CD14-positive monocyte (primary cell): ENCODE measurements around the gene SLC28A1. TPM values are rescaled to one million over a fixed set of nuclear protein-coding genes. Genes with fewer than 3 reads are reported as not detected.

Experiments used
- DNase-seq, 3 donors: peaks; one replicate each; pipeline ENCODE4 v3.0.0-alpha.2; 2011 to 2022
- H2AFZ ChIP-seq: 2 replicates; pipeline ENCODE4 v1.6.0; 2012; ENCODE audit warnings: mild to moderate bottlenecking, low read depth, low read length, inconsistent platforms; ENCODE audit not compliant: insufficient read depth, poor library complexity, severe bottlenecking
- H3K27ac ChIP-seq, 2 donors: 1 replicate in 1 of 2; 2 replicates in 1 of 2; pipeline ENCODE4 v1.5.1; 2012 to 2013; ENCODE audit warnings: low read length in 2 of 2, control low read depth in 1 of 2, inconsistent platforms in 1 of 2, low read depth in 1 of 2, mild to moderate bottlenecking in 1 of 2
- H3K27me3 ChIP-seq, 2 donors: one replicate each; pipeline versions ENCODE4 v1.6.0 to v1.6.1; 2011 to 2013; ENCODE audit warnings: low read length in 2 of 2; ENCODE audit not compliant: control insufficient read depth in 2 of 2, insufficient read depth in 2 of 2
- H3K36me3 ChIP-seq, 2 donors: replicated peaks in 1 of 2; 1 replicate in 1 of 2; 2 replicates in 1 of 2; pipeline versions ENCODE4 v1.5.1 to v1.6.1; 2012 to 2013; ENCODE audit warnings: low read length in 2 of 2, control low read depth in 1 of 2, inconsistent platforms in 1 of 2, mild to moderate bottlenecking in 1 of 2; ENCODE audit not compliant: insufficient read depth in 2 of 2, control insufficient read depth in 1 of 2
- H3K4me1 ChIP-seq, 2 donors: 1 replicate in 1 of 2; 2 replicates in 1 of 2; pipeline versions ENCODE4 v1.5.1 to v1.6.1; 2012 to 2013; ENCODE audit warnings: low read length in 2 of 2, control low read depth in 1 of 2, inconsistent platforms in 1 of 2, mild to moderate bottlenecking in 1 of 2, moderate library complexity in 1 of 2; ENCODE audit not compliant: insufficient read depth in 2 of 2, control insufficient read depth in 1 of 2
- H3K4me2 ChIP-seq: replicated peaks from 2 replicates; pipeline ENCODE3; 2012; ENCODE audit warnings: low read length, moderate library complexity, mild to moderate bottlenecking; ENCODE audit not compliant: poor library complexity, severe bottlenecking; ENCODE audit errors: extremely low read depth
- H3K4me3 ChIP-seq, 3 experiments: fragments of 200-600 bp in 1 of 3; sonication (generic) in 1 of 3; replicated peaks in 1 of 3; 1 replicate in 2 of 3; 2 replicates in 1 of 3; pipeline ENCODE4 v1.5.1; 2011 to 2013; ENCODE audit warnings: low read length in 3 of 3, mild to moderate bottlenecking in 3 of 3, control low read depth in 2 of 3, low read depth in 2 of 3, inconsistent platforms in 1 of 3, moderate library complexity in 1 of 3
- H3K79me2 ChIP-seq: 2 replicates; pipeline ENCODE4 v1.6.0; 2012; ENCODE audit warnings: mild to moderate bottlenecking, control low read depth, inconsistent platforms, low read length, moderate library complexity; ENCODE audit not compliant: insufficient read depth
- H3K9ac ChIP-seq: 2 replicates; pipeline ENCODE4 v1.6.0; 2017; ENCODE audit warnings: low read length, mild to moderate bottlenecking; ENCODE audit not compliant: insufficient read depth, poor library complexity, severe bottlenecking
- H3K9me3 ChIP-seq, 2 donors: replicated peaks in 1 of 2; 1 replicate in 1 of 2; 2 replicates in 1 of 2; pipeline versions ENCODE4 v1.5.1 to v1.6.1; 2012 to 2013; ENCODE audit warnings: low read length in 2 of 2, control low read depth in 1 of 2; ENCODE audit not compliant: control insufficient read depth in 1 of 2, insufficient read depth in 1 of 2
- H4K20me1 ChIP-seq: 2 replicates; pipeline ENCODE4 v1.6.0; 2012; ENCODE audit warnings: mild to moderate bottlenecking, low read length, control low read depth, moderate library complexity; ENCODE audit not compliant: insufficient read depth
- H3K27ac Mint-ChIP-seq, 7 donors: one replicate each; pipeline ENCODE4 v1.8.0; 2020; ENCODE audit warnings: mild to moderate bottlenecking in 7 of 7, mixed read lengths in 7 of 7, moderate library complexity in 6 of 7, inconsistent platforms in 2 of 7
- H3K27me3 Mint-ChIP-seq, 3 donors: one replicate each; pipeline ENCODE4 v1.8.0; 2021 to 2022; ENCODE audit warnings: low read depth in 3 of 3, mild to moderate bottlenecking in 3 of 3, mixed read lengths in 3 of 3, moderate library complexity in 3 of 3, inconsistent platforms in 1 of 3
- H3K36me3 Mint-ChIP-seq, 2 donors: one replicate each; pipeline ENCODE4 v1.8.0; 2020; ENCODE audit warnings: mixed read lengths in 2 of 2, inconsistent platforms in 1 of 2, mild to moderate bottlenecking in 1 of 2
- H3K4me1 Mint-ChIP-seq: one replicate; pipeline ENCODE4 v1.8.0; 2020; ENCODE audit warnings: mild to moderate bottlenecking, mixed read lengths
- H3K4me3 Mint-ChIP-seq, 2 donors: one replicate each; pipeline ENCODE4 v1.8.0; 2020; ENCODE audit warnings: mild to moderate bottlenecking in 2 of 2, mixed read lengths in 2 of 2, moderate library complexity in 1 of 2
- H3K9me3 Mint-ChIP-seq, 7 donors: one replicate each; pipeline ENCODE4 v1.8.0; 2020 to 2022; ENCODE audit warnings: mixed read lengths in 7 of 7, mild to moderate bottlenecking in 6 of 7, moderate library complexity in 6 of 7, inconsistent platforms in 2 of 7
- WGBS: methylation state at CpG from one replicate; pipeline ENCODE4 v1.1.5; 2013; ENCODE audit warnings: missing lambda C conversion rate; ENCODE audit not compliant: insufficient coverage; 5-methylcytosine and 5-hydroxymethylcytosine counted together
- intact Hi-C, 2 donors: fragments of 100-400 bp; cut with micrococcal nuclease; formaldehyde crosslinking; loops; one replicate each; pipeline versions ENCODE4 v1.15.0 to v1.15.1; 2023
- polyA plus RNA-seq, 3 donors: library from polyadenylated mRNA; depleted of rRNA in 1 of 3; unstranded in 2 of 3; stranded (reverse) in 1 of 3; fragments of 300-500 nt in 2 of 3; fragments of >200 nt in 1 of 3; fragmentation: Illumina TruSeq in 2 of 3; gene quantifications; 1 replicate in 2 of 3; 2 replicates in 1 of 3; pipeline ENCODE4 v1.2.3, GENCODE V29; 2012 to 2021
- TF ChIP-seq, protein P1 (sequence below): fragments of 200-600 bp; IDR thresholded peaks from one replicate; pipeline ENCODE4 v1.8.0; 2022; ENCODE audit warnings: antibody characterized with exemption, mild to moderate bottlenecking

SLC28A1 gene
- polyA plus RNA-seq, 3 donors: not detected

DNA sequence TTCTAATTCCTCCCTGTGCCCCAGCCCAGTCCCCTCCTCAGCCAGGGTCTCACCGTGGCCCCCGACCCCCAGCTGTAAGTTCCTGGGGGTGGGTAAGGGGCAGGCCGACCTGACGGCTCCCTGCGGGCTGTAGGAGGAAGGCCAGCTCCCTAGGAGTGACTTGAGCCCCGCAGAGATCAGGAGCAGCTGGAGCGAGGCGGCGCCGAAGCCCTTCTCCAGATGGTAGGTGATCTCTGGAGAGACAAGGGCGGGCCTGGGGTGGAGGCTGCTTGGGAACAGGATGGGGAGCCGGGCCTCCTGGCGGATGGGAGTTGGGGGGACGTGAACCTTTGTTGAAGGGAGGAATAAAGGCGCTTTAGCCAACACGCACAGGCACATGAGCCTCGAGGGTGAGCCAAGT is 4.2 kb downstream of the SLC28A1 start:
- H3K4me3 ChIP-seq: no peak overlapping the region
- no peak overlapping the region for H3K4me2 ChIP-seq
- WGBS: 96% methylated on average over 16 of the region's 17 CpGs
- Mint-ChIP-seq H3K27me3 (peaks cover 0 to 3% (median 0%) of the 10 kb centered on the region in 3 donors), H3K36me3 (no peaks in the 10 kb centered on the region), H3K27ac (no peak overlapping the region), H3K9me3 (peaks cover 0 to 5% (median 0%) of the 10 kb centered on the region in 7 donors), H3K4me3 (no peak overlapping the region), H3K4me1 (peaks cover 3% of the 10 kb centered on the region)
- DNase-seq: no peak
- no peak overlapping the region for H3K9ac ChIP-seq
- H3K27me3 ChIP-seq: no peaks in the 10 kb centered on the region
- H3K79me2 ChIP-seq: no peaks in the 10 kb centered on the region
- intact Hi-C loops: no loop called here
- H3K36me3 ChIP-seq: no peaks in the 10 kb centered on the region
- no peaks in the 10 kb centered on the region for H4K20me1 ChIP-seq
- no peaks in the 10 kb centered on the region for H3K9me3 ChIP-seq
- TF ChIP-seq, protein P1, sequence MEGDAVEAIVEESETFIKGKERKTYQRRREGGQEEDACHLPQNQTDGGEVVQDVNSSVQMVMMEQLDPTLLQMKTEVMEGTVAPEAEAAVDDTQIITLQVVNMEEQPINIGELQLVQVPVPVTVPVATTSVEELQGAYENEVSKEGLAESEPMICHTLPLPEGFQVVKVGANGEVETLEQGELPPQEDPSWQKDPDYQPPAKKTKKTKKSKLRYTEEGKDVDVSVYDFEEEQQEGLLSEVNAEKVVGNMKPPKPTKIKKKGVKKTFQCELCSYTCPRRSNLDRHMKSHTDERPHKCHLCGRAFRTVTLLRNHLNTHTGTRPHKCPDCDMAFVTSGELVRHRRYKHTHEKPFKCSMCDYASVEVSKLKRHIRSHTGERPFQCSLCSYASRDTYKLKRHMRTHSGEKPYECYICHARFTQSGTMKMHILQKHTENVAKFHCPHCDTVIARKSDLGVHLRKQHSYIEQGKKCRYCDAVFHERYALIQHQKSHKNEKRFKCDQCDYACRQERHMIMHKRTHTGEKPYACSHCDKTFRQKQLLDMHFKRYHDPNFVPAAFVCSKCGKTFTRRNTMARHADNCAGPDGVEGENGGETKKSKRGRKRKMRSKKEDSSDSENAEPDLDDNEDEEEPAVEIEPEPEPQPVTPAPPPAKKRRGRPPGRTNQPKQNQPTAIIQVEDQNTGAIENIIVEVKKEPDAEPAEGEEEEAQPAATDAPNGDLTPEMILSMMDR: no peak
- no peak overlapping the region for H3K27ac ChIP-seq
- no peak overlapping the region for H2AFZ ChIP-seq
- no peaks in the 10 kb centered on the region for H3K4me1 ChIP-seq

DNA sequence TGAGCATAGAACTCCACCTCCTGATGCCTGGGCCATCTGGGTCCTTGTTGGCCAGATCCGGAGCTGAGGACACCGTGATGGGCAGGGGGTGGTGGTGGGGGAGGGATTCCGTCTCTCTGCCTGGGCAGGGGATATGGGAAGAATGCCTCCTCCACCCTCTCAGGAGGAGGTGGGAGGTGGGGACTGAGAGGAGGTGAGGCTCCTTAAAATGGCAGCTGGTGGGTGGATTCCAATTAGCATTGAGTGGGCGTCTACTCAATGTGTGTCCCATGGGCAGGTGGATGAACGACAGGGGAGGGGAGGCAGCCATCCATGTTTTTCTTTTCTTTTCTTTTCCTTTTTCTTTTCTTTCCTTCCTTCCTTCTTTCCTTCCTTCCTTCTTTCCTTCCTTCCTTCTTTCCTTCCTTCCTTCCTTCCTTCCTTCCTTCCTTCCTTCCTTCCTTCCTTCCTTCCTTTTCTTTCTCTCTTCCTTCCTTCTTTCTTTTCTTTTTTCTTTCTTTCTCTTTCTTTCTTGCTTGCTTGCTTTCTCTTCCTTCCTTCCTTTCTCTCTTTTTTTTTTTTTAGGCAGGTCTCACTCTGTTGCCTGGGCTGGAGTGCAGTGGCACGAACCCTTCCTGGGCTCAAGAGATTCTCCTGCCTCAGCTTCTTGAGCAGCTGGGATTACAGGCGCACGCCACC is 5.0 kb downstream of the SLC28A1 start:
- no peak overlapping the region for H3K4me3 Mint-ChIP-seq
- Histone ChIP-seq H3K9me3 (no peaks in the 10 kb centered on the region), H4K20me1 (no peaks in the 10 kb centered on the region), H3K79me2 (no peaks in the 10 kb centered on the region), H3K27me3 (no peaks in the 10 kb centered on the region), H3K9ac (no peak overlapping the region), H3K4me3 (no peak overlapping the region), H3K4me2 (no peak overlapping the region), H2AFZ (no peak overlapping the region), H3K4me1 (no peaks in the 10 kb centered on the region), H3K27ac (no peak overlapping the region), H3K36me3 (no peaks in the 10 kb centered on the region)
- intact Hi-C loops: no loop called here
- peak overlapping the region in 2 of 7 donors; percentile 57 to 85 for H3K27ac Mint-ChIP-seq
- TF ChIP-seq, protein P1: no peak
- no peaks in the 10 kb centered on the region for H3K36me3 Mint-ChIP-seq
- peaks cover 0 to 3% (median 0%) of the 10 kb centered on the region in 3 donors for H3K27me3 Mint-ChIP-seq
- H3K4me1 Mint-ChIP-seq: peaks cover 3% of the 10 kb centered on the region
- no peak for DNase-seq
- peaks cover 0 to 7% (median 0%) of the 10 kb centered on the region in 7 donors for H3K9me3 Mint-ChIP-seq
- 95% methylated on average over 3 of the region's 8 CpGs for WGBS
